Islet of Langerhans (tissue), 1 donor: ENCODE measurements around the gene AUTS2.

ENCODE experiments used
- FAIRE-seq: peaks from one replicate; lab custom pipeline; 2011; peaks lifted over from hg19 to GRCh38; lab: Jason Lieb, UNC

AUTS2 gene

DNA sequence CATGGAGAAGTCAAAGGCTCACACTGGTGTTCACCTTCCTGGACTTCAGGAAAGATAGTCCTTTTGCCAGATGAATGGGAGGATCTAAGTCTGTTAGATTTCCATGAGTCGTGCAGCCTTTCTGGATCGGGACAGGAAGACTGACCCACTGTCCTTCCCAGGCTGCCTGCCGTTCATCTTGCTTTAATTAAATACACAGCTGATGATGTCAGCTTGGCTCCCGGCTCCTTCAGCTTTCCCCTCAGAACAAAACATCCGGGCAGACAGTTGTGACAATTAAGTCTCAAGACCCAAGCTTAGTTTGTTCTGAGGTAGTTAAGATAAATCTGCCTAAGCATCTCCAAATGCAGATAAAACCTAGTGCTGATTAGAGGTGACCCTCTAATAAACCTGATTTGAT, 58.6 kb downstream of the AUTS2 start:
- no peak for FAIRE-seq

DNA sequence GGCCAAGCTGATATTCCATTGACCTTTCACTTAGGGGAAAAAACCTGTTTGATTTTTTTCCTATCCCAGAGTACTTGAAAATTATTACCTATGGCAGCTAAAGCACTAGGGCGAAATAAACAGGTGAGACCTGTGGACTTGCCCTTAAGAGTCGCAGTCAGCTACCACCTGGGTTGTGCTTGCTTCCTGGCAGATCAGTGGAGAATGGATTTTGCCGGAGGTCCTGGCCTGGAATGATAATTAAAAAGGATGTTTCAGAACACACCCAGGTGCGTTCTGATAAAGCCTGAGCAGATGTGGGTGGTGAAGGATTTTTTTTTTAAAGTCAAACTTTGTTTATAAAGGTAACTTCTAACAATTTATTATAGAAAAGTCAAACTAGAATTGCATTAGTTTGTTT, 59.1 kb downstream of the AUTS2 start:
- no peak for FAIRE-seq

GRCh38 chr7:69657985-69658384, 59.7 kb downstream of the AUTS2 start:
- FAIRE-seq = peak; percentile 62

DNA sequence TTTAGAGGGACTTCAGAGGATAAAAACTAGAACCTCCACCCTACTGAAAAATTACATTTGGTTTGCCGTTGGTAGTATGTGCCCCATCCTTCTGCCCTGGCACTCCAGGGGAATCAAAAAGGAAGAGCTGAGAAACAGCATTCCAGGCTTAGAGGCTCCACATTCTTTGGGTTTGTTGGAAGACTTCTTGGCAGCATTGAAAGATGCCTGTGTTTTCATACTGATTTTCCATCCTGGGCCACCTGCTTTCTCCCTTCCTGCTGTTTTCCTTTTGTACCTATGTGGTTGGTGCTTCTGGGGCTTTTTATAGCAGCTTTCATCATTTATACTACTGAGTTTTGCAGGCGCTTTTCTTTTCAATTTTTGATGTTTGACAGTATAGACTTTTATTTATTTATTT, 61.7 kb downstream of the AUTS2 start:
- no peak for FAIRE-seq

DNA sequence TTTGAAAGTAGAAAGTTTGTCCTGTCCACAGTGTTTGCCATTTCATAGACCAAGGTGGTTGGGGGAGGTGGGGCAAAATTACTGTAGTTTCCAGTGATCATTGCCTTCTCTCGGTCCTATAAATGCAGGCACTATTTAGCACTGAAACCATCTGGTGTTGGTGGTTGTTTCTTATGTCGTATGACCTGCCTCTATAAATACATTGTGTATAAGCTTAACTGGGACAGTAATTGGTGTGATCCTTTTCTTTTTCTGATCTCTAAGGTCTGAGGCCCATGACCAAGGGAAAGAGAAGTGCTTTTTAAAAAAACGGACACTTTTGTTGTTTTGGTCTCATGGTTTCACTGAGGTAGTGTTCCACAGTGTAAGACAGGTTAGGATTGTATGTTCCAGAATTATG, 63.1 kb downstream of the AUTS2 start:
- FAIRE-seq = no peak

GRCh38 chr7:69663911-69664832, 65.9 kb downstream of the AUTS2 start:
- FAIRE-seq = no peak

DNA sequence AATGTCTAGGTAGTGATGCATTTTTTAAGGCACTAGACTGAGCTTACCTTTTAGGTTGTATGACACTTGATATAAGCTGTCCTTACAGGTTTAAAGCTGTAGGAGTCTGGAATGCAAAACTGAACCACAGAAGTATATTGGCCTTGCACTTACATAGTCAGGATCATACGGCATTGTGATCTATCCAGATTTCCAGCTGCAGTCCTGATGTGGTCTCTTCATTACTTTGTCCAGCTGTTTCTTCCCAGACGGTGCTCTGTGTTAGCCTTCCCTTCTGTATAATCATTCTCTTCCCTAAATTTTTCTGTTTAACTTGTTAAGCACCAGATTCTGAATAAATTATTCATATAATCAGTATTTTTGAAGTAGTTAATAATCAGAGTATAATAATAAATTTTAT, 67.1 kb downstream of the AUTS2 start:
- FAIRE-seq = no peak

DNA sequence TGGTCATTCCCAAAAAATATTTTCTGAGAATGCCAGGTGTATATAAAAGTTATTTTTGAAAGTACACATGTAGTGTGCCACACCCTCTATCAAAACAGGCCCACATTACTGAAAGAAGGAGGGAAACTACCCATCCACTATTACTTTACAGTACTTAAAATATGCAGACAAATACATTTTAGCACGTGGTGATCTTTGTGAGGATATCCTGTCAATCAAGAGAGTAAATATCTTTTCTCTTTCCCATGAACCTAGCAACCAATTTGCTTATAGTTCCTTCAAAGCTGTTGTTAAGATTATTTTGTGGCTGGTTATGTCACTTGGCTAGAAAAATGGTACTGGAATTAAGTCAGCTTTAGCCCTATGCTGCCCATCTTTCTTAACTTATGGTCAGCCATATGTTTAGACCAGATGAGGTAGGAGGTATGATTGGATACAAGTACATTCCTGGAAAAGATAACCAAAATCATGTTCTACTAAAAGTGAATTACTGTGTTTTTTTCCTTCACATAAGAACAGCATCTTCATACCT, 70.1 kb downstream of the AUTS2 start:
- FAIRE-seq = no peak

GRCh38 chr7:69670701-69671100, 72.4 kb downstream of the AUTS2 start:
- FAIRE-seq = no peak

DNA sequence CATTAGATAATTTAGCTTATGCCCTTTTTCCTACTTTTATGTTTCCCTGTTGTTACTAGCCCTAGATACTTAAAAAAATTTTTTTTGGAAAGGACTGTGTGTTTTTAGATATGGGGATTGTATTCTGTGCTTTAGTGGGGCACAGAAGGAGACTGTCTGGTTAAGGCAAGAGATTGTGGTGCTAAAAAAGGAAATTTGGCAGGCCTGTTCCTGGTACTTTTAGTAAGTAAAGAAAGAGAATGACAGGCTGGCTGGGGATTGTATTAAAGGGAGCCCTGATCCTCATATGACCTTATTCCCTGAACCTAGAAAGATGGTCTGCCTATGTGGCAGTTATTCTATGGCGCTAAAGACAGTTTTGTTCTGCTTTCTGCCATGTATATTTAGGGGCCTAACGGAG, 74.8 kb downstream of the AUTS2 start:
- FAIRE-seq = no peak

- FAIRE-seq = no peak
These were observed 76.5 kb downstream of the AUTS2 start for GRCh38 chr7:69674701-69675182.

- FAIRE-seq = no peak
These were observed 78.0 kb downstream of the AUTS2 start for GRCh38 chr7:69676247-69676646.

- FAIRE-seq = no peak
These were observed 79.0 kb downstream of the AUTS2 start for GRCh38 chr7:69677054-69677852.

- no peak for FAIRE-seq
These were observed 79.7 kb downstream of the AUTS2 start for GRCh38 chr7:69677881-69678493.

DNA sequence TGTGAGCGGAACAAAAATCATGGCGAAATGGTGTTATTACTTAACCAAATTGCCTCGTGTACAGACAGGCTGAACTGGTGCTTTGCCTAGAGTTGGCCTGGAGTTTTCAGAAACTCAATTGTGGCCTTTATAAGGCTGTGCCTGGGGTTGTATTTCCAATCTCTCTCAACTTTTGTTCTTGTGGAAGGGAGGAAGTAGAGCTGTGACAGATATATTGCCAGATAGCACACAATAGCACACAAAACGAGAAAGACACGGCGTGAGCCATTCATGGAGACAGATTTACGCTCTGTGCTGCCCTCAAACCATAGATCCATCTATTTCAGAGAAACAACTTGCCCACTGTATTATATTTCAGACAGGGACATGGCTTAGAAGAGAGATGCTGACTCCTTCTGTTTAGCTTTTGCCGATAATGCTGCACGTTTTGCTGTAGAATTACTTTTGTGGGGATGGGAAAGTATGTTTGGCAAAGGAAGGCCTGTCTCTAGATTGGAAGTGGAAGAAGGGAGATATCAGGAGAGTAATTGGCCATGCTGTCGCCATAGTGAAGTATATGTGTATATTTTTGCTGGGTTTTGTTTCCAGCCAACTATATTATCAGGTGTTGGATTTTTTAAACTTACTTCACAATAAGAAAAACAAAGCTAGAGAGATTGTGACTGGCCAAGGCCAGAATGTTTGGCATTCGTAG, 80.4 kb downstream of the AUTS2 start:
- FAIRE-seq = no peak

DNA sequence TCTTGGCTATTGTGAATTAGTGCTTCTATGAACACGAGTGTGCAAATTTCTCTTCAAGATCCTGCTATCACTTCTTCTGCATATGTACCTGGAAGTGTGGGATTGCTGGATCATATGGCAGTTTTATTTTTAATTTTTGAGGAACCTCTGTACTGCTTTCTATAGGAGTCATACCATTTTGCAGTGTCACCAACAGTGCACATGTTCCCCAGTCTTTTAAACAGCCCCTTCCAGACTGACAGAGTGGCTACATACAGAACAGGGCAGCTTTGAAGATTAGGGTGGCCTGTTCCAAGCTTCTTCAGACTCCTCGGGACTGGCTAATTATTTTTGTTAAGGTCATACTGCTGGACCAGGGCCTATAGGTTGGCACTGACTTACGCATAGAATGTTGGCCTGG, 82.9 kb downstream of the AUTS2 start:
- no peak for FAIRE-seq

DNA sequence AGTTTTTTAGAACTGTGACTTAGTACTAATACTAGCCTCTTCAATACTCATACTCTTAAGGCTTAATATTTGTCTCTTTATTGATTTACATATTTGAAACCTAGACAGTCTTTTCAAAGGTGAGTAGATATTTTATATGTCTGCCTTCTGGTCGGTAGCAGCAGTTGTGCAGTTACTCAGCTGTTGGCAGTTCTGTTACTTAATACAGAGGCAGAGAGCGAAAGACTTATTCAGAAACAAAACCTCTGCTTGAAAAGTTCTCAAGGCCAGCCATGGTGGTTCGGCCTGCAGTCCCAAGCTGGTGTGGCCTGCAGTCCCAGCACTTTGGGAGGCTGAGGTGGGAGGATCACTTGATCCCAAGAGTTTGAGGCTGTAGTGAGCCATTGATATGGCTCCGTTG, 84.2 kb downstream of the AUTS2 start:
- no peak for FAIRE-seq

DNA sequence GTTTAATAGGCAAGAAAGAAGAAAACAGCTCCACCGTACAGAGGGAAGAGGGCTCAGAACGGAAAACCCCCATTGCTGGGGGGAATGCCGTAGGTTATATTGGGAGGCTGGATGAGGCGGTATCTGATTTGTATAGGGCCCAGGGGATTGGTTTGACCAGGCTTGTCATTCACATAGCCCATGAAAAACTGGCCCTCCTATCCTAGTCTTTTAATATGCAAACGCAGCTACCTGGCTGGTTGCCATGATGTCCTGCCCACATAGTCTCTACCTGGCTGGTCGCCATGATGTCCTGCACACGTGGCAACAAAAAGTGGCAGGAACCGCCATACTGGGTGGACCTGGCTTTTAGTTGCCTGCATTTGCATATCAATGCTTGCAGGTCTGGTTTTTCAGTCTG, 84.7 kb downstream of the AUTS2 start:
- no peak for FAIRE-seq

- FAIRE-seq = no peak
These were observed 86.4 kb downstream of the AUTS2 start for GRCh38 chr7:69684369-69685292.

DNA sequence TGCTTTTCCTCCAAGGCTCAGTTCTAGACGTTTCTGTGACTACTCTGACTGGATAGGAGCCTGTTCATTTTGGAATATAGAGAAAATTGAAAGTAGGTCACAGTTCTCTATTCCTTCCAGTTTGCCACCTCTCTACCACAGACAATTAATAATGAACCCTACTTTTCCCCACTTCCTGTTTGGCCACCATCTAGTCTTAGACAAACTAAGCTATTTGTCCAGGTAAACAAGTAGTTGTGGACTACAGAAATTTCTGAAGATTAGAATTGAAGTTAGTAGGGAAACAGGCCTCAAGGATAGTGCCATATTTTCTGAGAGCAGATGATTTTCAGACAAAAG, 87.0 kb downstream of the AUTS2 start:
- FAIRE-seq = no peak

GRCh38 chr7:69686366-69686765, 88.1 kb downstream of the AUTS2 start:
- FAIRE-seq = no peak
